Tibial artery (tissue), 4 donors: ENCODE results near the gene RICTOR.

Experiments used
- DNase-seq, 2 donors: peaks; one replicate each; pipeline ENCODE4 v3.0.0-alpha.2; 2019
- H3K27ac ChIP-seq, 2 donors: fragments of 200-600 bp; sonication (generic) in 1 of 2; 1 replicate in 1 of 2; 2 replicates in 1 of 2; pipeline ENCODE4 v1.5.1; 2018 to 2019; ENCODE audit warnings: mild to moderate bottlenecking in 1 of 2
- H3K27me3 ChIP-seq, 2 donors: fragments of 200-600 bp; sonication (generic) in 1 of 2; one replicate each; pipeline versions ENCODE4 v1.5.1 to v1.6.0; 2016 to 2019
- H3K36me3 ChIP-seq, 3 donors: fragments of 200-600 bp; sonication (generic) in 2 of 3; one replicate each; pipeline ENCODE4 v1.5.1; 2016 to 2019; ENCODE audit warnings: mild to moderate bottlenecking in 2 of 3
- H3K4me1 ChIP-seq, 4 donors: fragments of 200-600 bp; sonication (generic) in 2 of 4; 1 replicate in 3 of 4; 2 replicates in 1 of 4; pipeline ENCODE4 v1.5.1; 2016 to 2019
- H3K4me3 ChIP-seq, 2 donors: fragments of 200-600 bp; sonication (generic) in 1 of 2; 1 replicate in 1 of 2; 2 replicates in 1 of 2; pipeline ENCODE4 v1.5.1; 2018 to 2019; ENCODE audit warnings: mild to moderate bottlenecking in 2 of 2
- H3K9me3 ChIP-seq, 3 donors: fragments of 200-600 bp; sonication (generic) in 1 of 3; one replicate each; pipeline ENCODE4 v1.5.1; 2016 to 2019
- intact Hi-C: fragments of 100-400 bp; cut with DNase I; formaldehyde crosslinking; loops from one replicate; pipeline ENCODE4 v1.15.0; 2023; ENCODE audit warnings: low total_unique reads
- TF ChIP-seq, protein P1 (sequence below), 2 experiments: fragments of 200-600 bp in 1 of 2; fragments of 450-650 bp in 1 of 2; IDR thresholded peaks; one replicate each; pipeline ENCODE4 v1.5.1; 2017 to 2019; ENCODE audit warnings: antibody characterized with exemption in 2 of 2, mild to moderate bottlenecking in 1 of 2, moderate library complexity in 1 of 2

The RICTOR gene

DNA sequence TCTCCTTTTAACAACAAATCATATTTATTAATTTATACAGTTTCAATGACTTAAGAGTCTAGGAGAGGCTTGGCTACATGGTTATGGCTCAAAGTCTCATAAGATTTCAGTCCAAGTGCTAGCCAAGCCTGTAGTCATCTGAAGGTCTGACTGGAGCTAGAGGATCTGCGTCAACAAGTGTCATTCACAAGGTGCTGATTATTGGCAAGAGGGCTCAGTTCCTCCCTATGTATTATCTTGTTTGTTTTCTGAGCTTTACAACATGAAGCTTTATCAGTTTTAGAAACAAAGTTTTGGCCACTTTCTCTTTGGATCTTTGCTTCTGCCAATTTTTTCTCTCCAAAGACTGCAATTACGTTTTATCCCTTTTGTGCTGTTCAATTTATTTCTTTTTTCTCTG, 94.7 kb downstream of the RICTOR start:
- TF ChIP-seq, protein P1, sequence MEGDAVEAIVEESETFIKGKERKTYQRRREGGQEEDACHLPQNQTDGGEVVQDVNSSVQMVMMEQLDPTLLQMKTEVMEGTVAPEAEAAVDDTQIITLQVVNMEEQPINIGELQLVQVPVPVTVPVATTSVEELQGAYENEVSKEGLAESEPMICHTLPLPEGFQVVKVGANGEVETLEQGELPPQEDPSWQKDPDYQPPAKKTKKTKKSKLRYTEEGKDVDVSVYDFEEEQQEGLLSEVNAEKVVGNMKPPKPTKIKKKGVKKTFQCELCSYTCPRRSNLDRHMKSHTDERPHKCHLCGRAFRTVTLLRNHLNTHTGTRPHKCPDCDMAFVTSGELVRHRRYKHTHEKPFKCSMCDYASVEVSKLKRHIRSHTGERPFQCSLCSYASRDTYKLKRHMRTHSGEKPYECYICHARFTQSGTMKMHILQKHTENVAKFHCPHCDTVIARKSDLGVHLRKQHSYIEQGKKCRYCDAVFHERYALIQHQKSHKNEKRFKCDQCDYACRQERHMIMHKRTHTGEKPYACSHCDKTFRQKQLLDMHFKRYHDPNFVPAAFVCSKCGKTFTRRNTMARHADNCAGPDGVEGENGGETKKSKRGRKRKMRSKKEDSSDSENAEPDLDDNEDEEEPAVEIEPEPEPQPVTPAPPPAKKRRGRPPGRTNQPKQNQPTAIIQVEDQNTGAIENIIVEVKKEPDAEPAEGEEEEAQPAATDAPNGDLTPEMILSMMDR (IDR thresholded peaks at IDR 0.05): no peak
- DNase-seq: no peak
- H3K27ac ChIP-seq: no peak overlapping the region
- no peaks in the 10 kb centered on the region for H3K9me3 ChIP-seq
- H3K4me1 ChIP-seq: no peaks in the 10 kb centered on the region
- no peak overlapping the region for H3K4me3 ChIP-seq
- intact Hi-C loops: no loop called here
- peaks cover 8 to 19% (median 15%) of the 10 kb centered on the region in 3 donors for H3K36me3 ChIP-seq
- H3K27me3 ChIP-seq: no peaks in the 10 kb centered on the region

DNA sequence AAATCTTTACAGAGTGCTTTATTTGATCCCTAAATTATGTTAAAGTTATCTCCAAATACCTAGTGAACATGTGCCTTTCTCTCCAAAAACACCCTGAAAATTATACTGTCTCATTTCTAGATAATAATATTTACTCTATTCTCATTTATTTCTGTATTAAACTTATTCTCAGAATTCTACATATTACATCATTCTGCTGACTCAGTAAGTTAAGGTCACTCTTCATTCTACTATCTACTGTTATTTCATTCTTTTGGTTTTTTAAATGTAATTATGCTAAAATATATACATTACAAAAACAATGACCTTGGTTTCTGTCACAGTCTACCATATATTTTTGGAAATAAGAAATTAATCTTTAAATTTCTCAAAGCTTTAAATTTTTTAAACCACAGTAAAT, 96.2 kb downstream of the RICTOR start:
- DNase-seq: no peak
- peaks cover 14 to 29% (median 18%) of the 10 kb centered on the region in 3 donors for H3K36me3 ChIP-seq

GRCh38 chr5:38968665-38969064, 105.5 kb downstream of the RICTOR start:
- DNase-seq: no peak
- peaks cover 22 to 45% (median 33%) of the 10 kb centered on the region in 3 donors for H3K36me3 ChIP-seq
- intact Hi-C loops: no loop called here
- no peaks in the 10 kb centered on the region for H3K9me3 ChIP-seq
- H3K4me1 ChIP-seq: no peaks in the 10 kb centered on the region
- TF ChIP-seq, protein P1 (IDR thresholded peaks at IDR 0.05): no peak
- no peaks in the 10 kb centered on the region for H3K27me3 ChIP-seq
- H3K4me3 ChIP-seq: no peak overlapping the region
- H3K27ac ChIP-seq: no peak overlapping the region

More for the DNA sequence above, 96.2 kb downstream of the RICTOR start:
- TF ChIP-seq, protein P1 (IDR thresholded peaks at IDR 0.05): no peak
- H3K4me3 ChIP-seq: no peak overlapping the region
- no peak overlapping the region for H3K27ac ChIP-seq
- H3K9me3 ChIP-seq: no peaks in the 10 kb centered on the region
- H3K4me1 ChIP-seq: no peaks in the 10 kb centered on the region
- H3K27me3 ChIP-seq: no peaks in the 10 kb centered on the region
- intact Hi-C loops: no loop called here

DNA sequence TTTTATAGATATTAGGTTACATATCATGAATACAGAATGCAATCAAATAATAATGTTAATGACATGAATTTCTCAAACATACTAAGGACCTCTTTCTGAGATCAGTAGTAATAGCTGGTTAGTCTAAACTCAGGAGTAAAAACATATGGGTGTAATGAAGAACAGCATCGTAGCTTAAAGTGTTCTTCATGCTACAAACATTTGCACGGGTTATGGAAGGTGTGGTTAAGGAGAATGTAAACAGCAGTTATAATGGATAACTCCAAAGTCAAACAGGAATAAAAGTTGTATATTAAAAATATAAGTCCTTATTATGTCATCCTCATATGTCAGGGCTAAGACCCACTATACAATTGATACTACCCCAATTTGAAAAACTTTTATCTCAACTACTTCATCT, 112.5 kb downstream of the RICTOR start:
- DNase-seq: no peak
- H3K9me3 ChIP-seq: no peaks in the 10 kb centered on the region
- H3K27me3 ChIP-seq: no peaks in the 10 kb centered on the region
- TF ChIP-seq, protein P1 (IDR thresholded peaks at IDR 0.05): no peak
- H3K4me3 ChIP-seq: no peak overlapping the region
- H3K4me1 ChIP-seq: no peaks in the 10 kb centered on the region
- intact Hi-C loops: no loop called here
- H3K36me3 ChIP-seq: peaks cover 56 to 81% (median 74%) of the 10 kb centered on the region in 3 donors
- no peak overlapping the region for H3K27ac ChIP-seq

- H3K4me1 ChIP-seq: no peaks in the 10 kb centered on the region
- H3K36me3 ChIP-seq: peaks cover 68 to 84% (median 78%) of the 10 kb centered on the region in 3 donors
- TF ChIP-seq, protein P1 (IDR thresholded peaks at IDR 0.05): no peak
- intact Hi-C loops: no loop called here
- no peaks in the 10 kb centered on the region for H3K9me3 ChIP-seq
- H3K4me3 ChIP-seq: no peak overlapping the region
- no peak overlapping the region for H3K27ac ChIP-seq
- DNase-seq: no peak
- no peaks in the 10 kb centered on the region for H3K27me3 ChIP-seq
These were observed 120.7 kb downstream of the RICTOR start for GRCh38 chr5:38953426-38954012.
